Suprapubic skin (tissue), 4 donors: Measurements from ENCODE around the gene DIP2C.

Experiments
- CTCF ChIP-seq, 2 donors: fragments of 200-600 bp in 1 of 2; fragments of 450-650 bp in 1 of 2; sonication (generic) in 1 of 2; IDR thresholded peaks; one replicate each; pipeline ENCODE4 v1.5.1; 2016 to 2019; ENCODE audit warnings: antibody characterized with exemption in 2 of 2, mild to moderate bottlenecking in 1 of 2, moderate library complexity in 1 of 2
- POLR2A ChIP-seq, 2 donors: fragments of 450-650 bp; IDR thresholded peaks; one replicate each; pipeline ENCODE4 v1.6.1; 2017; ENCODE audit warnings: antibody characterized with exemption in 2 of 2, mild to moderate bottlenecking in 2 of 2, moderate library complexity in 2 of 2
- POLR2AphosphoS5 ChIP-seq, 3 donors: sonication (generic); formaldehyde crosslinking; IDR thresholded peaks; one replicate each; pipeline ENCODE4 v1.6.1; 2017; ENCODE audit warnings: antibody characterized with exemption in 3 of 3

GRCh38 chr10:602391-603005, 87.0 kb downstream of the DIP2C start:
- TF ChIP-seq POLR2AphosphoS5 (IDR thresholded peaks at IDR 0.05), result no peak
- TF ChIP-seq CTCF (IDR thresholded peaks at IDR 0.05), result no peak
- no peak for TF ChIP-seq POLR2A (IDR thresholded peaks at IDR 0.05)
